WERI-Rb-1 (cell line): ENCODE results near the gene EIF4E1B.

Experiments
- DNase-seq: peaks from one replicate; pipeline ENCODE4 v3.0.0-alpha.2; 2020
- H3K27ac ChIP-seq: fragments of 250-450 bp; sonication (Bioruptor Pico); 2 replicates; pipeline ENCODE4 v1.5.1; 2020; ENCODE audit warnings: mild to moderate bottlenecking, moderate library complexity
- H3K27me3 ChIP-seq: fragments of 250-450 bp; sonication (Bioruptor Pico); 2 replicates; pipeline ENCODE4 v1.5.1; 2021; ENCODE audit warnings: mild to moderate bottlenecking, low read depth, moderate library complexity; ENCODE audit not compliant: insufficient read depth, severe bottlenecking
- H3K36me3 ChIP-seq: fragments of 250-450 bp; sonication (Bioruptor Pico); 2 replicates; pipeline ENCODE4 v1.5.1; 2020; ENCODE audit warnings: mild to moderate bottlenecking, moderate library complexity
- H3K4me3 ChIP-seq: 2 replicates; pipeline ENCODE4 v1.5.1; 2011; ENCODE audit warnings: low read depth, mild to moderate bottlenecking, control low read depth, low read length
- H3K9me3 ChIP-seq: fragments of 250-450 bp; sonication (Bioruptor Pico); 2 replicates; pipeline ENCODE4 v1.5.1; 2021; ENCODE audit warnings: mild to moderate bottlenecking, moderate library complexity; ENCODE audit not compliant: severe bottlenecking
- TF ChIP-seq, protein P1 (sequence below): IDR thresholded peaks from 2 replicates; pipeline ENCODE4 v1.5.1; 2011; ENCODE audit warnings: low read depth, mild to moderate bottlenecking, control low read depth, inconsistent platforms, low read length

EIF4E1B gene

DNA sequence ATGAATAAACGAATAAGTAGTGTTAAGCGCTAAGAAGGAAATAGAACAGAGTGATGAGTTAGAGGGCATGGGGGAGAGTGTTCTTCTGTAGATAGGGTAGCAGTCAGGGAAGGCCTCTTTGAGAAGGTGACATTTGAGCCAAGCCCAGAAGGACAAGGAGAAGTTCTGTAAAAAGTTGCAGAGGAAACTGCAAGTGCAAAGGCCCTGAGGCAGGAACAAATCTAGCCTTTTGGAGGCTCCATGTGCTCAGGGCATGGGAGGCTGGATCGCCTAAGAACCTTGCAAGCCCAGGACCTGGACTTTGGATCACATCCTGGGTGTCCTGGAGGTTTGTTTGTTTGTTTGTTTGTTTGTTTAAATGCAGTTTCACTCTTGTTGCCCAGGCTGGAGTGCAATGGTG, 8.0 kb downstream of the EIF4E1B start:
- Histone ChIP-seq H3K4me3 (no peak overlapping the region), H3K27ac (no peak overlapping the region), H3K27me3 (no peaks in the 10 kb centered on the region), H3K9me3 (no peaks in the 10 kb centered on the region), H3K36me3 (no peaks in the 10 kb centered on the region)
- no peak for DNase-seq
- TF ChIP-seq, protein P1, sequence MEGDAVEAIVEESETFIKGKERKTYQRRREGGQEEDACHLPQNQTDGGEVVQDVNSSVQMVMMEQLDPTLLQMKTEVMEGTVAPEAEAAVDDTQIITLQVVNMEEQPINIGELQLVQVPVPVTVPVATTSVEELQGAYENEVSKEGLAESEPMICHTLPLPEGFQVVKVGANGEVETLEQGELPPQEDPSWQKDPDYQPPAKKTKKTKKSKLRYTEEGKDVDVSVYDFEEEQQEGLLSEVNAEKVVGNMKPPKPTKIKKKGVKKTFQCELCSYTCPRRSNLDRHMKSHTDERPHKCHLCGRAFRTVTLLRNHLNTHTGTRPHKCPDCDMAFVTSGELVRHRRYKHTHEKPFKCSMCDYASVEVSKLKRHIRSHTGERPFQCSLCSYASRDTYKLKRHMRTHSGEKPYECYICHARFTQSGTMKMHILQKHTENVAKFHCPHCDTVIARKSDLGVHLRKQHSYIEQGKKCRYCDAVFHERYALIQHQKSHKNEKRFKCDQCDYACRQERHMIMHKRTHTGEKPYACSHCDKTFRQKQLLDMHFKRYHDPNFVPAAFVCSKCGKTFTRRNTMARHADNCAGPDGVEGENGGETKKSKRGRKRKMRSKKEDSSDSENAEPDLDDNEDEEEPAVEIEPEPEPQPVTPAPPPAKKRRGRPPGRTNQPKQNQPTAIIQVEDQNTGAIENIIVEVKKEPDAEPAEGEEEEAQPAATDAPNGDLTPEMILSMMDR: no peak

DNA sequence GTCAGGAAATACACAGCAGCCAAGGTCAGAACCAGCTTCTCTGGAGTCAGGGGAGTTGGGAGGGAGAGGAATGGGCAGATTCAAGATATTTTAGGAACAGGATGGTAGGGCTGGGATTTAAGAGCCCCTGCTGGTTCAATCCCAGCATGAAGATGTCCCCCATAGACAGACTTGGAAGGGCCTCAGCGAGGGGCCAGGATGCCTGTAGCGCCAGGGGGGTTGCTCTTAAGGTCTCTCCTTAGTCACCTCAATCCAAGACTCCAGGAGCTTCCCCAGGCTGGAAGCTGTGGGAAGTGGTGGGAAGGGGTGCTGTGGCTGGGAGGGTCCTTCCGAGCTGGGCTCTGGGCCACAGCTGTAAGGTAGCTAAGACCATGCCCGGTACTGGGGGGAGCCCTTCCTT, 8.7 kb downstream of the EIF4E1B start:
- H3K4me3 ChIP-seq: no peak overlapping the region
- no peaks in the 10 kb centered on the region for H3K27me3 ChIP-seq
- no peaks in the 10 kb centered on the region for H3K36me3 ChIP-seq
- H3K9me3 ChIP-seq: no peaks in the 10 kb centered on the region
- TF ChIP-seq, protein P1: no peak
- no peak for DNase-seq
- no peak overlapping the region for H3K27ac ChIP-seq

DNA sequence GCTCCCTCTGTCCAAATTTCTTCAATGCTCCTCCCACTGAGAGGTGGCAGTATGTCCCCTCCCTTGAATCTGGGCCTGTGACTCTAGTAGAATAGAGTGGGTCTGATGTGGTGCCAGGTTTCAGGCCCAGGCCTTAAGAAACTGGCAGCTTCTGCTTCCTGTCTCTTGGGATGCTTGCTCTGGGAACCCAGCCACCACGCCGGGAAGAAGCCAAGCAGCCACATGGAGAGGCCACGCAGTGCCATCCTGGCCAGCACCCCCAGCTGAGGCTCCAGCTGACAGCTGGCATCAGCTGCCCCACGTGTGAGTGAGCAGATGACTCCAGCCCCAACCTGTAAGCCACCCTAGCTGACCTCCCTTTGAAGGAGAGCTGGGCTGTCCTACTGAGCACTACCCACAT, 9.5 kb downstream of the EIF4E1B start:
- H3K27ac ChIP-seq: no peak overlapping the region
- no peaks in the 10 kb centered on the region for H3K36me3 ChIP-seq
- TF ChIP-seq, protein P1: no peak
- no peak overlapping the region for H3K4me3 ChIP-seq
- no peak for DNase-seq
- H3K9me3 ChIP-seq: no peaks in the 10 kb centered on the region
- H3K27me3 ChIP-seq: no peaks in the 10 kb centered on the region

DNA sequence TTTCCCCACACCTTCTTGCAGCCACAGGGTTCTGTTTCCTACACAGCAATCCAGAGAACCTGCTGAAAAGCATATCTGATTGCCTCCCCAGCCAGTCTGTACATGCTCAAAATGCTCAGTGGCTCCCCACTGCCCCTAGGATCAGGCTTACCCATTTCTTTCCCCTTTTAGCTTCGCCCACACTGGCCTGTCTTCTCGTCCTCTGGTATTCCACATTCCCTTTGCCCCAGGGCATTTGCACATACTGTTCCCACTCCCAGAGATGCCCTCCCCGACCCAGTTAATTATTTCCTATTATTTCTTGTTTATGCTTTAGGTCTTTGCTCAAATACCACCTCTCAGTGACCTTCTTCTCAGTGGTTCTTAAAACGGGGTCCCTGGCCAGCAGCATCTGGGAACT, 10.1 kb downstream of the EIF4E1B start:
- no peaks in the 10 kb centered on the region for H3K27me3 ChIP-seq
- TF ChIP-seq, protein P1: no peak
- no peak overlapping the region for H3K27ac ChIP-seq
- H3K4me3 ChIP-seq: no peak overlapping the region
- no peaks in the 10 kb centered on the region for H3K9me3 ChIP-seq
- no peaks in the 10 kb centered on the region for H3K36me3 ChIP-seq
- DNase-seq: no peak

DNA sequence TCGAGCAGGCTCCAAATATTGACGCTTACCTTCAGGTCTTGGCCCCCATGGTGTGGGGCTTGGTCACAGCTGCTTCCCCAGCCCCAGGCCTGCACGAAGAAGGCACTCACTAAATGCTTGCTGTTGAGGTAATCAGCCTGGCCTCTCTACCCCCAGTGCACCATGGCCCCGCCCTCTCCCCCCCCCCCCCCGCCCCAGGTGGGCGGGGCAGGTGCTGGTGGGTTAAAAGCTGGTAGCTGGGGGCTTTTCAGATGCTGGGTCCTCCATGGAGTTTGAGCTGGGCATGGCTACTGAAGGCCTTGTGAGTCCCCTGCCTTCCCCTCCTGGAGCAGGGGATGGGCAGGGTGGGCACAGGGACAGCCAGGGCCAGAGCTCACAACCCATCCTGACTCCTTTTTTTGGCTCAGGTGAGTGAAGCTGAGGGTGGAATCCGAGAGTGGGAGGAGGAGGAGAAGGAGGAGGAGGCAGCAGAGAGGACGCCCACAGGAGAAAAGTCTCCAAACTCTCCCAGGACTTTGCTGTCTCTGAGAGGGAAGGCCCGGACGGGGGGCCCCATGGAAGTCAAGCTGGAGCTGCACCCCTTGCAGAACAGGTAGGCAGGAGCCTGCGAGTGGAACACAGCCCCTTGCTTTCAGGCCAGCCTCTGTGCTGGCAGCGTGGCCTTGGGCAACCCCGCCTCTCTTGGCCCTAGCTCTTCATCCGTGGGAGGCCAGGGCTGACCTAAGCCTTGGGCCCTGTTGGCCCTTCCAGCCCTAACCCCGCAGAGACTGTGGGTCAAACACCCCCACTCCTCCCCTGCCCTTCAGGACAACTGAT, 12.4 kb downstream of the EIF4E1B start:
- Histone ChIP-seq H3K27ac (peak overlapping the region; percentile 94), H3K27me3 (no peaks in the 10 kb centered on the region), H3K4me3 (no peak overlapping the region), H3K9me3 (no peaks in the 10 kb centered on the region), H3K36me3 (no peaks in the 10 kb centered on the region)
- no peak for DNase-seq
- TF ChIP-seq, protein P1: no peak
